Measurements from ENCODE around the gene OR1E2.

- TF ChIP-seq POLR2A (IDR thresholded peaks at IDR 0.05; ENCODE audit: low read depth, low read length) (no peak), TAF1 (IDR thresholded peaks at IDR 0.05; ENCODE audit: borderline replicate concordance, low read depth, low read length) (no peak)
These were observed 4.7 kb upstream of the OR1E2 start for GRCh38 chr17:3438368-3438767.

All from GM12892 (cell line).